Right lobe of liver (tissue), 4 donors: Measurements from ENCODE around the gene TEX38.

Source experiments
- POLR2A ChIP-seq: fragments of 450-650 bp; IDR thresholded peaks from one replicate; pipeline ENCODE4 v1.6.1; 2017; ENCODE audit warnings: antibody characterized with exemption, mild to moderate bottlenecking
- TF ChIP-seq, protein P1 (sequence below), 4 donors: fragments of 200-600 bp in 3 of 4; fragments of 450-650 bp in 1 of 4; IDR thresholded peaks; one replicate each; pipeline versions ENCODE4 v1.5.1 to v1.8.0; 2016 to 2022; ENCODE audit warnings: antibody characterized with exemption in 4 of 4, mild to moderate bottlenecking in 2 of 4
- donor health status: DM: no; HTN: no; CAD: no.
- donor health status: DM: no; HTN: no; CAD: no.
- donor health status: DM: no; HTN: yes; CAD: no.

DNA sequence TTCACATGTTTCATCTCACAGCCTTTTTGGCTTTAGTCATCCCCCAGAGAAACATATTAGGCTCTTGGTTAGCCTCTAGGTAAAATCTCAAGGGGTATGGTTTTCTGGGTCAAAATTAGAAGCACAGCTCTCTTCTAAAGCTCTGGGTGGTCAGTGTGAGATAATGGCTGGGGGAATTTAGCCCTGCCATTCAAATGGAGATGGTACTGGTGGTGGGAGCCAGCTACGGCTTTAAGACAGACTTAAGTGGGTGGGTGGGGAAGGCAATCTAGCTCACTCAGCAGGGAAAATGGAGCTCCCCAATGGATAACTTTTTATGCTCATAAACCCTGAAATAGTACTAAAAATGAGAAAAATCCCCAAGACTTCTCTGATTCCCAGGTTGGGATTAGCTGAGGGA lies 5.7 kb downstream of the TEX38 start:
- TF ChIP-seq POLR2A, result no peak
- TF ChIP-seq, protein P1, sequence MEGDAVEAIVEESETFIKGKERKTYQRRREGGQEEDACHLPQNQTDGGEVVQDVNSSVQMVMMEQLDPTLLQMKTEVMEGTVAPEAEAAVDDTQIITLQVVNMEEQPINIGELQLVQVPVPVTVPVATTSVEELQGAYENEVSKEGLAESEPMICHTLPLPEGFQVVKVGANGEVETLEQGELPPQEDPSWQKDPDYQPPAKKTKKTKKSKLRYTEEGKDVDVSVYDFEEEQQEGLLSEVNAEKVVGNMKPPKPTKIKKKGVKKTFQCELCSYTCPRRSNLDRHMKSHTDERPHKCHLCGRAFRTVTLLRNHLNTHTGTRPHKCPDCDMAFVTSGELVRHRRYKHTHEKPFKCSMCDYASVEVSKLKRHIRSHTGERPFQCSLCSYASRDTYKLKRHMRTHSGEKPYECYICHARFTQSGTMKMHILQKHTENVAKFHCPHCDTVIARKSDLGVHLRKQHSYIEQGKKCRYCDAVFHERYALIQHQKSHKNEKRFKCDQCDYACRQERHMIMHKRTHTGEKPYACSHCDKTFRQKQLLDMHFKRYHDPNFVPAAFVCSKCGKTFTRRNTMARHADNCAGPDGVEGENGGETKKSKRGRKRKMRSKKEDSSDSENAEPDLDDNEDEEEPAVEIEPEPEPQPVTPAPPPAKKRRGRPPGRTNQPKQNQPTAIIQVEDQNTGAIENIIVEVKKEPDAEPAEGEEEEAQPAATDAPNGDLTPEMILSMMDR (IDR thresholded peaks at IDR 0.05), result no peak
